ENCODE measurements around the gene CRACDL. TPM values are rescaled to one million over a fixed set of nuclear protein-coding genes. Genes with fewer than 3 reads are reported as not detected.

Gene CRACDL
- 0.23 and 0.80 TPM in 2 replicates for total RNA-seq

GRCh38 chr2:98935777-98936352, at the start of gene CRACDL:
TSS of gene CRACDL (minus strand) at chr2:98936225. CDS start at chr2:98846800, 89,425 bp downstream.

Other genes with a start within 250 kb of the CRACDL start
- gene MGAT4A, start 205.1 kb downstream of the CRACDL start, total RNA-seq, result 0.16 and 0.53 TPM in 2 replicates
- 0.16 and 2.3 TPM in 2 replicates for gene C2orf15, start 205.5 kb upstream of the CRACDL start, total RNA-seq
- gene TSGA10, start 218.7 kb upstream of the CRACDL start, total RNA-seq, result 1.3 and 1.5 TPM in 2 replicates
- gene LIPT1, start 218.7 kb upstream of the CRACDL start, total RNA-seq, result 3.1 and 3.4 TPM in 2 replicates
- gene MITD1, start 244.8 kb upstream of the CRACDL start, total RNA-seq, result 31.3 and 42.6 TPM in 2 replicates
- 42.2 and 44.1 TPM in 2 replicates for gene MRPL30, start 245.0 kb upstream of the CRACDL start, total RNA-seq